SK-N-DZ (cell line): ENCODE data around the gene PHTF2. TPM values are rescaled to one million over a fixed set of nuclear protein-coding genes. Genes with fewer than 3 reads are reported as not detected.
"Not testable (repeated sequence)": the region's sequence is repeated elsewhere in the genome, so short reads cannot be mapped to it uniquely, and the experiment has no call there.

Experiments used
- DNase-seq: peaks from one replicate; pipeline ENCODE4 v3.0.0-alpha.2; 2015; ENCODE audit warnings: low spot score
- polyA plus RNA-seq, 2 experiments: library from polyadenylated mRNA; depleted of rRNA; stranded (reverse); fragments of >200 nt; gene quantifications; 2 replicates each; pipeline ENCODE4 v1.2.3, GENCODE V29; 2014

PHTF2 gene
- polyA plus RNA-seq (2014; cell fraction: cytosol; rRNA removed): 31.9 and 34.3 TPM in 2 replicates
- polyA plus RNA-seq (2014; cell fraction: nucleus; rRNA removed): 31.6 and 37.3 TPM in 2 replicates

DNA sequence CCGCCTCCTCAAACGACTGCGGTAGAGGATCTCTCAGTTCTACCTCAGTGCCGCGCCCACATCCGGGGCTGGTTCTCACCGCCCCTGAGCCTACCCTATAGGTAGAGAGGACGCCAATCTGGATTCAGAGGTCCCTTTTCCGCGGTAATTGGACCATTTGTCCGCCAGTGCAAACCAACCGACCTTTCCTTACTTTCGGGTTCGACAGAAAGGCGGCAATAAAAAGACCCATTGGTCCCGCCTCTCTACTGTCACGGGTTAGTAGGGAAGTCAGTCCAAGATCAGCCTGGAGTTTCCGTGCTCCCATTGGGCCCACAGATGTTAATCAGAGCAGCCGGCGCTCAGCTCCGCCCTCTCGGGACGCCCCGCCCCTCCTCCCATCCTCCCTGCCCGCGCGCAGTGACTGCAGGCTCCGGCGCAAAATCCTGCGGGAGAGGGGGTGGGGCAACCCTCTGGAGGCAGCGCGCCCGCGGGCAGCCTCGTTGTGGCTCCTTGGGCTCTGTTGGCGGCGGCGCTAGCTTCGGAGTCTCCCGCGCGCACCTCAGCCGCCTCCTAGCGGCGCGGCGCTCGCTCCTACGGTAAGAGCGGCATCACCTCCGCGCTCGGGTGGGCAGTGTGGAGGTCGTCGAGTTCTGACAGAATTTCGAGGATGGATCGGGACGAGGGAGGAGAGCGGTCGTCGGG lies at the start of gene PHTF2, which contains the start of gene TMEM60:
Gene PHTF2, plus strand, starts transcription at position 380 of the 684 bp plus-strand sequence.
Gene TMEM60, minus strand, starts transcription at position 41 of the 684 bp plus-strand sequence. CDS start 4,061 bp downstream, outside the sequence.
- DNase-seq: peak; percentile 100

GRCh38 chr7:77752016-77752415 lies 46.6 kb upstream of the PHTF2 start:
- DNase-seq: peak; percentile 21

DNA sequence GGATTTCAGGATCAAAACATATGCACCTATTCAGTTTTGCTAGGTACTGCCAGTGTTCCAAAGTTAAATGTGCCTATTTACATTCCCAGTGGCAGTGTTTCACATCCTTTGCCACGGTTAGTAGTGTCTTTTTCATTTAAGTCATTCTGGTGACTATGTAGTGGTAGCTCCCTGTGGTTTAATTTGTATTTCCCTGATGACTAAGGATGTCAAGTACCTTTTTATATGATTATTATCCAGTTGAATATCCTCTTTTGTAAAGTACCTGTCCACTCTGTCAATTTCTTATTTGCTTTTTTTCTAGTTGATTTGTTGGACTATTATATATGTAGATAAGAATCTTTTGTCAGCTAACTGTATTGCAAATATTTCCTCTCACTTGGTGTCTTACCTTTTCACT lies 45.4 kb upstream of the PHTF2 start:
- no peak for DNase-seq

GRCh38 chr7:77757589-77757988 lies 41.0 kb upstream of the PHTF2 start:
- no peak for DNase-seq

GRCh38 chr7:77759294-77759889 lies 39.2 kb upstream of the PHTF2 start:
- DNase-seq: peak; percentile 58

- no peak for DNase-seq
These were observed 37.6 kb upstream of the PHTF2 start for GRCh38 chr7:77760809-77761453.

- DNase-seq: no peak
These were observed 33.1 kb upstream of the PHTF2 start for GRCh38 chr7:77765481-77765880.

- no peak for DNase-seq
These were observed 32.4 kb upstream of the PHTF2 start for GRCh38 chr7:77765906-77766800.

DNA sequence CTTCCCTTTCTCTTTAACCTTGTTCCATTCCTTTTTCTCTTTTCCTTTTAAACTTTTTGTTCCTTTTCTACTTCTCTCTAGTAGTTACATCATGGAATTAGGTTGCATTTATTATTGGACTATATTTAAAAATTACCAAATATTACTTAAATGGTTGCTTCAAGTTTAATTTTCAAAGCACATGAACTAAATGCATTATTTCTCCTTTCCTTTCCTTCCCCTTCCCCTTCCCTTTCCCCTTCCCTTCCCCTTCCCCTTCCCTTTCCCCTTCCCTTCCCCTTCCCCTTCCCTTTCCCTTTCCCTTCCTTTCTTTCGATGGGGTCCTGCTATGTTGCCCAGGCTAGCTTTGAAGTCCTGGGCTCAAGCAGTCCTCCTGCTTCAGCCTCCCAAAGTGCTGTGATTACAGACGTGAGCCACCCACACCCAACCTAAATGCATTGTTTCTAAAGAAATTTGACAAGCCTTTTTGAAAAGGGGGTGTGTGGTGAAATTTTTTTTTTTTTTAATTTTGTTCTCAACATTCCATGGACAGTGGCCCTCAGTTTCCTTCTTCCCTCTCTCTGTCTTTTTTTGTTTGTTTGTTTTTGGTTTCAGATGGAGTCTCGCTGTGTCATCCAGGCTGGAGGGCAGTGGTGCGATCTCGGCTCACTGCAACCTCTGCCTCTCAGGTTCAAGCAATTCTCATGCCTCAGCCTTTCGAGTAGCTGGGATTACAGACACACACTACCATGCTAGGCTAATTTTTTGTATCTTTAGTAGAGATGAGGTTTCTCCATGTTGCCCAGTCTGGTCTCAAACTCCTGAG lies 31.6 kb upstream of the PHTF2 start:
- no peak for DNase-seq

GRCh38 chr7:77770316-77770715 lies 28.3 kb upstream of the PHTF2 start:
- no peak for DNase-seq

DNA sequence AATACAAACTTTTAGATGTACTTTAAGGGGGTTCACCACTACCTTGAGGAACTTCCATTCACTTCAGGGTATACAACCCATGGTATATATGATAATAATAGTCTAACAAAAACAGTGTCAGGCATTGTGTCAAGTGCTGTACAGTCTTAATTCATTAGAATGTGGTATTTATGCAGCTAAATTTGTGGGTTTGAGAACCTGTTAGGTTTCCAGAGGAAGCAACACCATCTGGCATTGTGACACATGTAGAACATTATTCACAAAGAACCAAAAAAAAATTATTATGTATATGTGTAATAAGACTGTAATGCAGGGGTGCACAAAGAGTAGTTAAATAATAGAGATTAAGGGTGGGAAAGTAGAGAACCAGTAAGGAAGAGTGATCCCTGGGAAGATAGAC lies 26.7 kb upstream of the PHTF2 start:
- DNase-seq: no peak

GRCh38 chr7:77778535-77778934 lies 20.0 kb upstream of the PHTF2 start:
- no peak for DNase-seq

DNA sequence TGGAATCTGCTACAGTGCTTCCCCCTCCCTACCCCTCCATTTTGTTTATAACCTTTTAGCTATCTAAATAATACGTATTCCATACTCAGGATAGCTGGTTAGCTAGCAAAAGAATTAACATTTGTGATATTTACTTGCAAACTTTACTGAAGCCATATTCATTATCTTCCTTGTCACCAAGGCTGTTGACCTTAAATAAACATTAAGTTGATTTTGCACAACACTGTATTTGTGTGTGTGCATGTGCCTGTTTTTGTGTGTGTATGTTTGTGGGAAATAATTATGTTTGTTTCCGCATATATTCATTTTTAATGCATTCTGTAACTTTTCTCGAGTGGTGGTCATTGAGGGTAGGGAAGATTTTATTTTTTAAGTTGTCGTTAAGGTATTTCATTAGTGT lies 16.2 kb upstream of the PHTF2 start:
- DNase-seq: no peak

- DNase-seq: no peak
These were observed 15.5 kb upstream of the PHTF2 start for GRCh38 chr7:77783111-77783510.

DNA sequence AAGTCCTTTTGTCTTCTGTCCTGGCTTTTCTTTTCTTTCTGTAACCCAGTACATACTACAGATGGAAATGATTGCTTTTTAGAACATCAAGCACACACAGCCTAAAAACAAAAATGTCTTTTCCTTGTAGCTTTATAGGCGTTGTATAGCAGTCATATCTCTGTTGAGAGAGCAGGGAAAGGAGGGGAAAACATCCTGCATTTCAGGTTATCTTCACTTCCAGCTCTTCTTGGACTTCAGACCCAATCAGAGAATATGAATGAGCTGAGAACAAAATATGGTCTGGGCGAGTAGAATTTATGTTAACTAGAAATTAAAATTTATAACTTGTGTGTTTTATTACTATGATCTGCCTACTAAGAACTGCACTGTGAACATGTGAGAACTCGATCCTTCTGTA lies 15.0 kb upstream of the PHTF2 start:
- DNase-seq: no peak

DNA sequence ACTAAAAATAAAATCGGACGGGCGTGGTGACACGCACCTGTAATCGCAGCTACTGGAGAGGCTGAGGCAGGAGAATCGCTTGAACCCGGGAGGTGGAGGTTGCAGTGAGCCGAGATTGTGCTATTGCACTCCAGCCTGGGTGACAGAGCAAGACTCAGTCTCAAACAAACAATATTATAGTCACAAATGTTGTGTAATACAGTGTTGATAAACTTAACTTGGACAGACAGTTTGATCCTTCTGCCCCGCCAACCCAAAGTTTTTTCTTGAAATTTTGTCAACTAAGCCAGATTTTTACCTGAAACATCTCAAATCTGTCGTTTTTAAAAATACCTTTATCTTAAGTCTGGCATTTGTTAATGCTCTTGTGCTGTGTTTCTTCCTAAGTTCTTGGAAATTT lies 14.1 kb upstream of the PHTF2 start:
- DNase-seq: not testable (repeated sequence)

GRCh38 chr7:77786018-77786417 lies 12.6 kb upstream of the PHTF2 start:
- no peak for DNase-seq

DNA sequence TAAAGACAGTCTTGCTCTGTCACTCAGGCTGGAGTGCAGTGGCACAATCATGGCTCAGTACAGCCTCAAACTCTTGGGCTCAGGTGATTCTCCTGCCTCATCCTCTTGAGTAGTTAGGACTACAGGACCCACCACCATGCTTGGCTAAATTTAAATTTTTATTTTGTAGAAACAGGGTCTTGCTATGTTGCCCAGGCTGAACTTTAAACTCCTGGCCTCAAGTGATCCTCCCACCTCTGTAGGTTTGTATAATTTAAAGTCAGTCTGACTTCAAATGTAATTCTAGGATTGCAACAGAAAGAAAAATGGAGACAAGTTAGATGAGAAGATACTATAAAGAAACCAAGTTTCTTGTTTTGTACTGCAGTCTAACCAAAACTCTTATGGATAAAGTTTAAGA lies 11.8 kb upstream of the PHTF2 start:
- DNase-seq: no peak

- DNase-seq: no peak
These were observed 10.2 kb upstream of the PHTF2 start for GRCh38 chr7:77788327-77788902.

- no peak for DNase-seq
These were observed 7.2 kb upstream of the PHTF2 start for GRCh38 chr7:77791336-77791735.
